Stimulated activated naive B cell treated with anti-CD40 and anti-IgM and Interleukin-4, amounts not matched to agents 10 μg/mL and 1 μg/mL and 100 μg/mL, for 72 hours (primary cell): Measurements from ENCODE around the gene UVSSA.

Source experiments
- ATAC-seq, 2 donors: fragments of 150-1000 bp; cut with Tn5 transposase; replicated peaks; 2 replicates each; pipeline ENCODE4 v1.10.0; 2021; ENCODE audit warnings: moderate library complexity in 1 of 2
- DNase-seq: peaks from one replicate; pipeline ENCODE4 v3.0.0; 2021
- H3K27ac Mint-ChIP-seq: one replicate; pipeline ENCODE4 v1.8.0; 2022; ENCODE audit warnings: mild to moderate bottlenecking, mixed read lengths
- H3K27me3 Mint-ChIP-seq, 2 donors: one replicate each; pipeline ENCODE4 v1.8.0; 2022; ENCODE audit warnings: mixed read lengths in 2 of 2
- H3K36me3 Mint-ChIP-seq, 2 donors: one replicate each; pipeline ENCODE4 v1.8.0; 2022; ENCODE audit warnings: mixed read lengths in 2 of 2, mild to moderate bottlenecking in 1 of 2
- H3K4me1 Mint-ChIP-seq, 2 donors: one replicate each; pipeline ENCODE4 v1.8.0; 2022; ENCODE audit warnings: mixed read lengths in 2 of 2, mild to moderate bottlenecking in 1 of 2
- H3K4me3 Mint-ChIP-seq, 2 donors: one replicate each; pipeline ENCODE4 v1.8.0; 2022; ENCODE audit warnings: mild to moderate bottlenecking in 2 of 2, mixed read lengths in 2 of 2, moderate library complexity in 1 of 2
- H3K9me3 Mint-ChIP-seq, 2 donors: one replicate each; pipeline ENCODE4 v1.8.0; 2022; ENCODE audit warnings: mixed read lengths in 2 of 2, mild to moderate bottlenecking in 1 of 2

Gene UVSSA

DNA sequence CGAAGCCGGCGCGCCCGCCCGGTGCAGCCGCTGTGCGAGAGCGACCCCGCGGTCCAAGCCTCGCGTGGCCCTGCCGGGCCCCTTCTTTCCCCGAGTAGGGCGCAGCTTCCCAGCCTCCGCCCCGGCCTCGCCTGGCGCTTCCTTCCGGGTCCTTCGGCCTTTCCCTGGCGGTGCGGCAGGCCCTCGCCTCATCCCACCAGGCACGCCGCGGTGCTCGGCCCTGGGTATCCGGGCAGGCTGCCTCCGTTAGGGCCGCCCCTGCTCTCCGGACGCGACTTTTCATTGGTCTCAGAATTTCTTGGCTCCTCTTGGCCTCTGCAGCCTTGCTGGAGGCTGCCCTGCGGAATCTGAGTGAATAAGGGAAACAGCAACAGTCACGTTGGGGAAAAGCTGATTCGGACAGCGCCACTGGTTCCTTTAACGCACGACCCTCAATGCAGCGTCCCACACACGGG is 429 bp downstream of the UVSSA start:
- peaks cover 29 to 56% of the 10 kb centered on the region in 2 donors for H3K4me1 Mint-ChIP-seq

DNA sequence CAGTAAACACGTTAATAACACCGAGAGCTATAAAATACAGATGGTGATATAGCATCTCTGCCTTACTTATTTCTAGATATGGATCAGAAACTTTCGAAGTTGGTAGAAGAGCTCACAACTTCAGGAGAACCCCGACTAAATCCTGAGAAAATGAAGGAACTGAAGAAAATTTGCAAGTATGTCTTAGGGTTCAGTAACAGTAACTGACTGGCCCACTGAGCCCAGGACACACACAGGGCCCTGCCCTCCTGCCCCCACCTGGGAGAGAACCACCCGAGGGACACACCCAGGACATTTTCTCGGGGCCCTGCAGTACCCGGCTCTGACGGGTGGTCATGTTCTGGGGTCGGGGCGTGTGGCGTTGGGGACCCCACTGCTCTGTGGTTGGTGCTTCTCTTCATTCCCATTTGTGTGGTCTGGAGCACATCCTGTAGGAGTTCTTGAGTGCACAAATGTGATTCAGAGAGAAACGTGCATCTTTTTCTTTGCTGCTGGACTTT is 1.1 kb downstream of the UVSSA start:
- Mint-ChIP-seq H3K27me3 (no peaks in the 10 kb centered on the region), H3K36me3 (peaks cover 7 to 26% of the 10 kb centered on the region in 2 donors), H3K9me3 (no peaks in the 10 kb centered on the region), H3K4me1 (peaks cover 29 to 56% of the 10 kb centered on the region in 2 donors), H3K27ac (peak overlapping the region; percentile 97), H3K4me3 (peak overlapping the region; percentile 88 to 90)
- DNase-seq (no peak), ATAC-seq (no peak)

More for the DNA sequence above, 429 bp downstream of the UVSSA start:
- peak; percentile 41 to 43 for ATAC-seq
- H3K27me3 Mint-ChIP-seq: no peaks in the 10 kb centered on the region
- H3K36me3 Mint-ChIP-seq: peaks cover 7 to 26% of the 10 kb centered on the region in 2 donors
- H3K4me3 Mint-ChIP-seq: peak overlapping the region; percentile 88 to 90
- peak overlapping the region; percentile 97 for H3K27ac Mint-ChIP-seq
- DNase-seq: peak; percentile 61
- no peaks in the 10 kb centered on the region for H3K9me3 Mint-ChIP-seq

DNA sequence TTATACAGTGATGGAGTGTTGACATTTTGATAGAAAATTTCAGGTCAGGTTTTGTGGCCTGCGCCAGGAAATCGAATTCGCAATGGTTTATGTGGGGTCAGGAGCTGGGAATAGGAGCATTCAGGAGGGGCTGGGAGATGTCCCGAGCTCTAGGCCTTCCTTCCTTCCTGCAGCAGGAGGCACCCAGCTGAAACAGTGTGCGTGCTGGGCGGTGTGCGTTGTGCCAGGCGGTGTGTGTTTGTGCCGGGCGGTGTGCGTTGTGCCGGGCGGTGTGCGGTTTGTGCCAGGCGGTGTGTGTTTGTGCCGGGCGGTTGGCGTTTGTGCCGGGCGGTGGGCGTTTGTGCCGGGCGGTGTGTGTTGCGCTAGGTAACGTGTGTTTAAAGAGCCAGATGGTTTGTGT is 1.7 kb downstream of the UVSSA start:
- no peak for DNase-seq
- no peak for ATAC-seq
- no peaks in the 10 kb centered on the region for H3K27me3 Mint-ChIP-seq
- H3K4me1 Mint-ChIP-seq: peaks cover 29 to 56% of the 10 kb centered on the region in 2 donors
- H3K4me3 Mint-ChIP-seq: peak overlapping the region; percentile 61 to 90
- H3K9me3 Mint-ChIP-seq: no peaks in the 10 kb centered on the region
- peak overlapping the region; percentile 59 for H3K27ac Mint-ChIP-seq
- H3K36me3 Mint-ChIP-seq: peaks cover 11 to 26% of the 10 kb centered on the region in 2 donors

DNA sequence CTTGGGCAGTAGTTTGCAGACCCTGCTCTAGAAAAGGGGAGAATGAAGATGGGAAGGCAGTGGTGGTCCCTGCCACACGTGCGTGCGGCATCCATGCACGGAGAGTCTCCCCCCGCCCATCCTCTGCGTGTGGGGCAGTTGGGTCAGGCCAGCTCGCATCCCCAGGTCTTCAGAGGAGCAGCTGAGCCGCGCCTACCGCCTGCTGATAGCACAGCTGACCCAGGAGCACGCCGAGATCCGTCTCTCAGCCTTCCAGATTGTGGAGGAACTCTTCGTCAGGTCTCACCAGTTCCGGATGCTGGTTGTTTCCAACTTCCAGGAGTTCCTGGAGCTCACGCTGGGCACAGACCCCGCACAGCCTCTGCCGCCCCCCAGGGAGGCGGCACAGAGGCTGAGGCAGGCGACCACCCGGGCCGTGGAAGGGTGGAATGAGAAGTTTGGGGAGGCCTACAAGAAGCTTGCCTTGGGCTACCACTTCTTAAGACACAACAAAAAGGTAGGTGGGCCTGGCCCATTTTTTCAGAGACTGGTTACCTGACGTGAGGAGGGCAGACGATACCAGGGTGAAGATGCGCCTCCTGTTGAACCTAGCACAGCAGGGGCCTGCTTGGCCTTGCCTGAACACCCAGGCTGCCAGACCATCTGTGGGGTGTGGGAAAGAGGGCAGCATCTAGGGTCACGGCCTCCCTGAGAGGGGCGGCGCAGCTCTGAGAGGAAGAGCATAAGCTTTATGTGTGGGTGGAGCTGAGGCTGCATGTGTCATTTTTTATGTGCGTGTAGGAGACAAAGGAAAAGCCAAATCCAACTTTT is 2.6 kb downstream of the UVSSA start:
- peaks cover 29 to 54% of the 10 kb centered on the region in 2 donors for H3K4me1 Mint-ChIP-seq
- H3K27ac Mint-ChIP-seq: no peak overlapping the region
- no peak overlapping the region for H3K4me3 Mint-ChIP-seq

DNA sequence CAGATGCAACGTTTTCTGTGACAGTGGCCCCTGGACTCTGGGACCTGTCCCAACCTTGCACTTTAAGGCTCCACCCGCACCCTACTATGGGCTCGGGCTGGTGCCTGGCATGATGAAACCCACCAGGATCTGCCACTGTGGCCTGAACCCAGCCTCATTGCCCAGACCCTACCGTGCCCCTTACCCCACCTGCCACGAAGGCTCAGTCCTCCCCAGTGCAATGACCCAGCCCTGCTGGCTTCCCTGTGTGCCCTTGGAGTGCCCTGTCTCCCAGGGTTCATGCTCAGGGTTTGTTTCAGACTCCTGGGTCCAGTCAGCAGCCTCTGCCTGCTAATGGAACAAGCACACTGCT is 3.1 kb downstream of the UVSSA start:
- Mint-ChIP-seq H3K4me3 (no peak overlapping the region), H3K27ac (no peak overlapping the region), H3K36me3 (peaks cover 11 to 31% of the 10 kb centered on the region in 2 donors), H3K27me3 (no peaks in the 10 kb centered on the region), H3K4me1 (peaks cover 24 to 48% of the 10 kb centered on the region in 2 donors), H3K9me3 (no peaks in the 10 kb centered on the region)
- ATAC-seq (no peak), DNase-seq (no peak)

More for the DNA sequence above, 2.6 kb downstream of the UVSSA start:
- no peaks in the 10 kb centered on the region for H3K9me3 Mint-ChIP-seq
- DNase-seq (no peak), ATAC-seq (no peak)
- H3K36me3 Mint-ChIP-seq: peaks cover 11 to 28% of the 10 kb centered on the region in 2 donors
- no peaks in the 10 kb centered on the region for H3K27me3 Mint-ChIP-seq

DNA sequence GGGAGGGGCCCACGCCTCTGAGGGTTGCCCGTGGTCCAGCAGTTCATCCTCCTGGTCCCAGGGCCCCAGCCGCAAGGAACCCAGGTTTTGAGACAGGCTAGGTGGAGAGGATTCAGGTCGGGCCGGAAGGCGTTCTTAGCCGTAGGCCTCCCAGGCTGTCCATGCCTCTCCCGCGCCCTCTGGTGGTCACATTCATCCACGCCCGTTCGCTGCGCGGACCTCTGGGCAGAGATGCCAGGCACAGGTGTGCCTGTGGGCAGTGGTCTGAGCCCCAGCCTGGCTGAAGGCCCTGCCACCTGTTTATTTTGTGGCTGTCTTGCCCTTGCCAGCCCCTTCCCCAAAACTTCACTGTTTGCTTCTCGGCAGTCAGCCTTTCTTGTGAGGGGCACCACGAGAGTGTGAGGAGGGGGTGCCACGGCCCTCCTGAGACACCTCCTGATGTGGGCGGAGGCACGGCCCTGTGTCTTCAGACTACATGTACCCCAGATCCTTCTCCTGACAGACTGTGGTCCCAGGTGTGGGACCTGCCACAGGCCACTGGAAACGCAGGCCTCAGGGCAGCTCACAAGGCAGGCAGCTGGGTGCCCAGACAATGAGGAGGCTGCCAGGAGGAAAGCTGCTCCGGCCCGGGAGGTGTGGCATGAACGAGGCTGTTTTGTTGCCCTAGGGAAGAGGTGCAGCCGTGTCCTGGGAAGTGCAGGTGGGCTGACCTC is 5.0 kb downstream of the UVSSA start:
- Mint-ChIP-seq H3K27ac (no peak overlapping the region), H3K27me3 (no peaks in the 10 kb centered on the region), H3K4me3 (no peak overlapping the region), H3K9me3 (no peaks in the 10 kb centered on the region), H3K36me3 (peaks cover 17 to 36% of the 10 kb centered on the region in 2 donors), H3K4me1 (peaks cover 21 to 39% of the 10 kb centered on the region in 2 donors)
- DNase-seq (peak; percentile 80), ATAC-seq (peak; percentile 44 to 49)

DNA sequence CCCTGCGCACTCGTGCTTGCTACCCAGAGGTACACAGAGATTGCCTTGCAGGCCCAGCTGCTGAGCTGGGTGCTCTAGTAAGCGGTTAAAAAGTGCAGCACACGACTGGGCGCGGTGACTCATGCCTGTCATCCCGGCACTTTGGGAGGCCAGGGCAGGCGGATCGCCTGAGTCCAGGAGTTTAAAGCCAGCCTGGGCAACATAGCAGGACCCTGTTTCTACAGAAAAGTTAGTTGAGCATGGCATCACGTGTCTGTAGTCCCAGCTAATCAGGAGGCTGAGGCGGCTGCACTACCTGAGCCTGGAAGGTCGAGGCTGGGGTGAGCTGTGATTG is 5.5 kb downstream of the UVSSA start:
- Mint-ChIP-seq H3K27me3 (no peaks in the 10 kb centered on the region), H3K9me3 (no peaks in the 10 kb centered on the region), H3K27ac (no peak overlapping the region), H3K4me1 (peaks cover 21 to 39% of the 10 kb centered on the region in 2 donors), H3K36me3 (peaks cover 17 to 36% of the 10 kb centered on the region in 2 donors), H3K4me3 (no peak overlapping the region)
- DNase-seq (no peak), ATAC-seq (no peak)

DNA sequence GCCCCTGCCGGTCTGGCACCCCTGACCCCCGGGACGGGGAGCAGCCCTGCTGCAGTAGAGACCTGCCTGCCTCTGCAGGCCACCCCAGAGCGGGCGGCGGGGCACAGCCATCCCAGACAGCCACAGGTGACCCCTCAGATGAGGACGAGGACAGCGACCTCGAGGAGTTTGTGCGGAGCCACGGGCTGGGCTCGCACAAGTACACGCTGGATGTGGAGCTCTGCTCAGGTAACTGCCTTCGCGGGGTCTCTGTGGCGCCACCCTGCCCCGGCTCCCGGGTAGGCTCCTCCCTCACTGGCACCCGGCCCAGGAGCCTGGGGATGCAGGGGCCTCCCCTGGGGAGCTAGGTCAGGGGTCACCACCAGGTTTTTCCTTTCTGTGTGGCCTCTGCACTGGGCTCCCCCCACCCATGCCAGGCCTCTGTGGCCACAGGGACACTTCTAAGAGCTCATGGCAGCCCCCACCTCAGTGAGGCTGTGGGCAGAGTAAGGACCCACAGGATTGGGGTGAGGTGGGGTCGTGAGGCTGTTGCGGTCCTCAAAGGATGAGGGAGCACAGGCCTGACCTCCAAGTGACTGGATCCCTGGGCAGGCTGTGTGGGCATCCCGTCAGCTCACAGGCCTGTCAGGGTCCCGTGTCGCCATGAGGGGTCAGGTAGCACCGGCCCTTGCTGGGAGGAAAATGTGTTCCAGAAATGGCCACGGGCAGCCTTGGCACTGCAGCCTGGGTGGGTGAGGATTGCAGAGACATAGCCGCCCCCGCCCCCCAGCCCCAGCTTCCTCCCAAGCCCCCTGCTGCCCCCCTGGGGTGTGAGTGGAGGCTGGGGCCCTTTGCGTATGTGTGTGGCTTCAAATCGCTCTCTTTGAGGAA is 6.4 kb downstream of the UVSSA start:
- Mint-ChIP-seq H3K4me1 (peaks cover 20 to 30% of the 10 kb centered on the region in 2 donors), H3K27ac (no peak overlapping the region), H3K36me3 (peaks cover 21 to 40% of the 10 kb centered on the region in 2 donors), H3K27me3 (no peaks in the 10 kb centered on the region), H3K4me3 (no peak overlapping the region), H3K9me3 (no peaks in the 10 kb centered on the region)
- no peak for DNase-seq
- no peak for ATAC-seq

DNA sequence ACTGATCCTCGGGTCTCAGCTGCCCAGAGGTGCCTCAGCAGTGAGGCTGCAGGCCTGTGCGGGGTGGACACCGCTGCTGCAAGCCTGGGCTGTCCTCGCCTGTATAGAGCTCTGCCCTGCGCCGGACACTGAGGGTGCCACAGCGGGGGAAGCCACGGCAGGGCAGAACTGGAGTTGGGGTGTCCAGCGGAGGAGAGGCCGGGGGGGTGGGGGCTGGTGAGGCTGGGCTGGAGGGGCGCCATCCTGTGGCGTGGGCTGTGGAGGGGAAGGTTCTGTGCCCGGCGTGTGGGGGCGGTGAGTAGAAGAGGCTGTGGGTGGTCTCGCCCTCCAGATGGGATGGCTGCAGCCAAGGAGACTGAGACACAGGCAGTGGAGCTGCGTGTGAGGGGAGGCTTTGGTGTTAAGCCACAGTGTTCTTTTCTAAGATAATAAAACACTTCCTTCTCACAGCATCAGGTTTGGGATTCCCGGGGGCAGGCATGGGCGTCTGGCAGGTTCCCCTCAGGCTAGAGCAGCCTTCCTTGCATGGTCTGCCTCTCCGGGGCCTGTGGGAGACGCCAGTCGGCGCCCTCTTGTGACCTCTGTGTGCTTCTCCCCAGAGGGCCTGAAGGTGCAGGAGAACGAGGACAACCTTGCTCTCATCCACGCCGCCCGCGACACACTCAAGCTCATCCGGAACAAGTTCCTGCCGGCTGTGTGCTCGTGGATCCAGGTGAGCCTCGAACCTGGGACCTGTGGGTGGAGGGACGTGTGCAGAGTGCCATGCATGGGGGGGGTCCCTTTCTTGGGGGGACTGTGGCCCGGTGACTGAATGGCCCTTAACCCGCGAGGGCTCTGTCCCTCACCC is 7.4 kb downstream of the UVSSA start:
- DNase-seq: no peak
- ATAC-seq: no peak
- peaks cover 13 to 21% of the 10 kb centered on the region in 2 donors for H3K4me1 Mint-ChIP-seq
- peaks cover 23 to 31% of the 10 kb centered on the region in 2 donors for H3K36me3 Mint-ChIP-seq
- no peak overlapping the region for H3K27ac Mint-ChIP-seq
- H3K27me3 Mint-ChIP-seq: no peaks in the 10 kb centered on the region
- no peaks in the 10 kb centered on the region for H3K9me3 Mint-ChIP-seq
- H3K4me3 Mint-ChIP-seq: no peak overlapping the region

DNA sequence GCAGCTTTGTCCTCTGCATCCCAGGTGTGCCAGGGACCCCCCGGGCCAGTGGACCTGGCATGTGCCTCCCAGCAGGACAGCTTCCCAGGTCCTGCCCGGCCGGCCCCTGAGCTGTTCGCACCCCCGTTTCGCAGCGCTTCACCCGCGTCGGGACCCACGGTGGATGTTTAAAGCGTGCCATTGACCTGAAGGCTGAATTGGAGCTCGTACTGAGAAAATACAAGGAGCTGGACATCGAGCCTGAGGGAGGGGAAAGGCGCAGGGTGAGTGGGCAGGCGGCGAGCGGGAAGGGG is 7.9 kb downstream of the UVSSA start:
- no peak overlapping the region for H3K27ac Mint-ChIP-seq
- no peak for DNase-seq
- H3K4me1 Mint-ChIP-seq: peaks cover 11 to 16% of the 10 kb centered on the region in 2 donors
- no peak overlapping the region for H3K4me3 Mint-ChIP-seq
- H3K27me3 Mint-ChIP-seq: no peaks in the 10 kb centered on the region
- ATAC-seq: no peak
- H3K36me3 Mint-ChIP-seq: peaks cover 20 to 28% of the 10 kb centered on the region in 2 donors
- H3K9me3 Mint-ChIP-seq: no peaks in the 10 kb centered on the region

DNA sequence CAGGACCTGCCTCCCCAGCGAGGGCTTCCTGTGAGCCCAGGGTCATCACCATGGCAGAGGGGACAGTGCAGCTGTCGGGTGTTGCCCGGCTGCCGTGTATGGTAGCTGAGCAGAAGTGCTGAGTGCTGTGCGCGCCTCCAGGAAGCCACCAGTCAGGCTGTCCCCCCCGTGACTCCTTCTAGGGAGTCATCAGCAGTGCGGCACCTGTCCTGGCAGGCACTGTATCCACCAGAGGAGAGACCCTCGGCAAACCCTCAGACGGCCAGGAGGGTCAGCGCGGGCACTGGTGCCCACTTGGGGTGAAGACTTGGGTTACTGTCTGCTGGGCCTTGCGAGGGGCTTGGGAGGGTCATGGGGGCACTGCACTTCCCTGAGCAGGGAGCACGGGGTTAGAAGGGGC is 8.4 kb downstream of the UVSSA start:
- Mint-ChIP-seq H3K27ac (no peak overlapping the region), H3K4me1 (peaks cover 9 to 14% of the 10 kb centered on the region in 2 donors), H3K36me3 (peaks cover 20 to 26% of the 10 kb centered on the region in 2 donors), H3K4me3 (no peak overlapping the region), H3K9me3 (no peaks in the 10 kb centered on the region), H3K27me3 (no peaks in the 10 kb centered on the region)
- DNase-seq: no peak
- no peak for ATAC-seq

DNA sequence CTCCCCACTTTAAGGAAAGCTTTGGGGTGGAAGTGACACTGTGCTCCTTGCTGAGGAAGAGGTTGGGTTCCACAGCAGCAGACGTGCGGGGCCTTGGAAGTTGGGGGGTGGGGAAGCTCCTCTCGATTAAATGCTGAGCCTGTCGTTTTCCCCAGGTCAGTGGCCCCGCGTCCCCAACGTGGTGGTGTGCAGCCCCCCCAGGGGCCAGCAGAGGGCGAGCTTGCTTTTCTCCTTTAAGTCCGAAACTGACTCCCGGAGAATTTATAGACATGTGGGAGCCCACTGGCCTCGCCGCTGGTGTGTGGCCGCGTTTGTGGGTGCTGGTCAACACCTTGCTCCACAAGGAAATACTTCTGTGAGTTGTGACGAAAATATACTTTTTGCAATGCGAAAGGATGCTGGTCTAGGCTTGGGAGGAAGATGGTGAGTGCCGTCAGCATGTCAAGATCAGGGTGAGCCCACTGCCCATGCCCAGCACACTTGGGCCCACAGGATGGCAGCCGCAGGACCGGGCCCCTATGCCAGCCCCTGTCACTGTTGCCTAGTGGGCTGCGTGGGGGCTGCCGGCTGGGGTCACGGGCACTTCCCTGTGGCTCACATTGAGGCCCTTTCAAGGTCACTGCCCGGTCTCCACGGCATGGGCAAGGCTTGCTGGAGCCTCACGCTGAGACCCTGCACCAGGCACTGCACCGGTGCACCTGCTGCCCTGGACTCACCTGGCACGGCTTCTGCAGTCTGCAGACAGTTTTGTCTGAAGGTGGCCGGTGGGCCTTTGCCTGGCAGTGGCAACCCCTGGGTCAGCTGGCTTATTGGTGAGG is 9.4 kb downstream of the UVSSA start:
- Mint-ChIP-seq H3K4me1 (peaks cover 7 to 9% of the 10 kb centered on the region in 2 donors), H3K4me3 (no peak overlapping the region), H3K9me3 (no peaks in the 10 kb centered on the region), H3K36me3 (peaks cover 20 to 21% of the 10 kb centered on the region in 2 donors), H3K27ac (no peak overlapping the region), H3K27me3 (no peaks in the 10 kb centered on the region)
- no peak for ATAC-seq
- no peak for DNase-seq
